NCI-H2227 (cell line): ENCODE data around the gene SEC14L5.
A peak's percentile ranks its signal among the peaks of the same experiment; 100 is the strongest.

ENCODE experiments used
- DNase-seq: peaks from one replicate; lab custom pipeline; 2025; ENCODE audit not compliant: unreplicated experiment; lab: John Stamatoyannopoulos, UW

The SEC14L5 gene

GRCh38 chr16:5062790-5063765 lies 104.9 kb downstream of the SEC14L5 start:
- DNase-seq, result peak; percentile 41

- DNase-seq, result peak; percentile 9
Observed at GRCh38 chr16:5064915-5065314, 106.8 kb downstream of the SEC14L5 start.

- no peak for DNase-seq
Observed at GRCh38 chr16:5065326-5065725, 107.2 kb downstream of the SEC14L5 start.

GRCh38 chr16:5065813-5066212 lies 107.7 kb downstream of the SEC14L5 start, which contains the start of gene C16orf89:
TSS of gene C16orf89 (minus strand) at chr16:5065956. CDS start at chr16:5065908, 48 bp downstream.
- no peak for DNase-seq

GRCh38 chr16:5066511-5066910 lies 108.4 kb downstream of the SEC14L5 start:
- DNase-seq, result no peak
